GM18507 (cell line): Measurements from ENCODE around the gene MGAT1.

Source experiments
- DNase-seq: peaks from one replicate; pipeline ENCODE4 v3.0.0; 2011; ENCODE audit warnings: low read depth; ENCODE audit not compliant: insufficient read length; ENCODE audit errors: extremely low spot score
- FAIRE-seq: peaks from 2 replicates; lab custom pipeline; 2011; peaks lifted over from hg19 to GRCh38; lab: Jason Lieb, UNC

The MGAT1 gene

GRCh38 chr5:180808461-180809000, 5.9 kb upstream of the MGAT1 start:
- no peak for DNase-seq

GRCh38 chr5:180807654-180808414, 5.2 kb upstream of the MGAT1 start:
- FAIRE-seq (no peak), DNase-seq (no peak)

More at GRCh38 chr5:180808461-180809000, 5.9 kb upstream of the MGAT1 start:
- FAIRE-seq, result no peak

- FAIRE-seq, result no peak
- DNase-seq, result no peak
These were observed 4.4 kb upstream of the MGAT1 start for GRCh38 chr5:180807046-180807445.

GRCh38 chr5:180806351-180807011, 3.9 kb upstream of the MGAT1 start:
- DNase-seq (no peak), FAIRE-seq (peak; percentile 55)

- no peak for DNase-seq
- no peak for FAIRE-seq
These were observed 1.6 kb upstream of the MGAT1 start for GRCh38 chr5:180804129-180804618.

- peak; percentile 73 for DNase-seq
- peak; percentile 95 for FAIRE-seq
These were observed 849 bp upstream of the MGAT1 start for GRCh38 chr5:180803181-180804128.

- FAIRE-seq, result no peak
These were observed 846 bp downstream of the MGAT1 start for GRCh38 chr5:180801596-180802324.

GRCh38 chr5:180799902-180800801, 2.5 kb downstream of the MGAT1 start:
- no peak for FAIRE-seq
- no peak for DNase-seq

More at GRCh38 chr5:180801596-180802324, 846 bp downstream of the MGAT1 start:
- DNase-seq, result no peak

- DNase-seq (no peak), FAIRE-seq (no peak)
These were observed 3.4 kb downstream of the MGAT1 start for GRCh38 chr5:180799194-180799593.

- no peak for FAIRE-seq
These were observed 4.4 kb downstream of the MGAT1 start for GRCh38 chr5:180798193-180798592.

GRCh38 chr5:180797256-180798192, 5.1 kb downstream of the MGAT1 start:
- FAIRE-seq (no peak), DNase-seq (no peak)

More at GRCh38 chr5:180798193-180798592, 4.4 kb downstream of the MGAT1 start:
- no peak for DNase-seq

- FAIRE-seq (no peak), DNase-seq (no peak)
These were observed 6.8 kb downstream of the MGAT1 start for GRCh38 chr5:180795771-180796313.

- no peak for FAIRE-seq
- no peak for DNase-seq
These were observed 9.7 kb downstream of the MGAT1 start for GRCh38 chr5:180792965-180793287.

- FAIRE-seq, result no peak
- no peak for DNase-seq
These were observed 10.2 kb downstream of the MGAT1 start for GRCh38 chr5:180792287-180792964.

- FAIRE-seq, result no peak
These were observed 10.9 kb downstream of the MGAT1 start for GRCh38 chr5:180791611-180792213.

GRCh38 chr5:180790524-180790923, 12.1 kb downstream of the MGAT1 start:
- no peak for FAIRE-seq
- no peak for DNase-seq

More at GRCh38 chr5:180791611-180792213, 10.9 kb downstream of the MGAT1 start:
- no peak for DNase-seq
